Measurements from ENCODE around the gene WAPL. TPM values are rescaled to one million over a fixed set of nuclear protein-coding genes. Genes with fewer than 3 reads are reported as not detected.

The WAPL gene
- polyA plus RNA-seq, 1 of the 3 experiments (the other 2 are of a cell fraction): 8.7 TPM

GRCh38 chr10:86391986-86392722 lies 129.4 kb downstream of the WAPL start:
- Histone ChIP-seq H3K36me3 (replicated peaks in 1 of 2; ENCODE audit: control insufficient read depth in 1 of 2, insufficient read depth in 2 of 2, low read length in 1 of 2) (no peaks in the 10 kb centered on the region), H3K4me3 (ENCODE audit: low read depth in 2 of 2, low read length in 1 of 2) (no peak overlapping the region), H3F3A (replicated peaks; ENCODE audit: insufficient read depth) (no peaks in the 10 kb centered on the region), H2AFZ (ENCODE audit: low read depth) (no peak overlapping the region), H3K27me3 (ENCODE audit: insufficient read depth) (no peaks in the 10 kb centered on the region; the same call in 1 of the 2 replicates), H3K27ac (ENCODE audit: low read depth in 2 of 2, low read length in 1 of 2) (no peak overlapping the region), H4K20me1 (ENCODE audit: insufficient read depth) (no peaks in the 10 kb centered on the region), H3K4me2 (no peak overlapping the region), H3K9me2 (no peaks in the 10 kb centered on the region), H3K4me1 (ENCODE audit: control insufficient read depth in 1 of 2, insufficient read depth in 2 of 2, low read depth in 1 of 2, low read length in 1 of 2) (no peaks in the 10 kb centered on the region), H3K9me3 (no peaks in the 10 kb centered on the region), H3K9ac (no peak overlapping the region), H3K79me2 (ENCODE audit: insufficient read depth) (no peaks in the 10 kb centered on the region)
- WGBS (ENCODE audit: low lambda C conversion rate): 60% methylated on average over 11 of the region's 12 CpGs
- CTCF ChIA-PET: interaction anchor here (0.5 to 3.2 kb wide), 6 partner anchors 8 to 465 kb away, joined by 3 to 12 read pairs (median 5); no protein-coding TSS in a partner anchor
- no peak for TF ChIP-seq FOSL2 (IDR thresholded peaks at IDR 0.05; ENCODE audit: borderline replicate concordance, low read depth)
- TF ChIP-seq TAF1 (IDR thresholded peaks at IDR 0.05; ENCODE audit: borderline replicate concordance, low read depth, low read length): no peak
- TF ChIP-seq MEF2A (IDR thresholded peaks at IDR 0.05; ENCODE audit: borderline replicate concordance, low read depth): no peak
- no peak for TF ChIP-seq NFIC (IDR thresholded peaks at IDR 0.05; ENCODE audit: borderline replicate concordance)
- POLR2A ChIA-PET: no interaction called here
- no peak for DNase-seq

- H3K36me3 ChIP-seq (replicated peaks in 1 of 2; ENCODE audit: control insufficient read depth in 1 of 2, insufficient read depth in 2 of 2, low read length in 1 of 2): no peaks in the 10 kb centered on the region
- H2AFZ ChIP-seq (ENCODE audit: low read depth): no peak overlapping the region
- DNase-seq: no peak
- no peaks in the 10 kb centered on the region for H3K9me2 ChIP-seq
- no peak overlapping the region for H3K4me3 ChIP-seq (ENCODE audit: low read depth in 2 of 2, low read length in 1 of 2)
- no peaks in the 10 kb centered on the region for H3K27me3 ChIP-seq (ENCODE audit: insufficient read depth)
- ChIA-PET POLR2A (no interaction called here), CTCF (interaction anchor here (0.5 to 3.2 kb wide), 5 partner anchors 9 to 394 kb away, joined by 3 to 12 read pairs (median 7); no protein-coding TSS in a partner anchor)
- no peak overlapping the region for H3K27ac ChIP-seq (ENCODE audit: low read depth in 2 of 2, low read length in 1 of 2)
- no peak for TF ChIP-seq ELF1 (IDR thresholded peaks at IDR 0.05)
- no peak for TF ChIP-seq RXRA (IDR thresholded peaks at IDR 0.05; ENCODE audit: borderline replicate concordance, low read depth)
- no peak for TF ChIP-seq SIN3A (IDR thresholded peaks at IDR 0.05; ENCODE audit: borderline replicate concordance, low read depth, low read length)
- no peak for TF ChIP-seq RFX5 (IDR thresholded peaks at IDR 0.05; ENCODE audit: low read length)
- no peak for TF ChIP-seq TEAD4 (IDR thresholded peaks at IDR 0.05; ENCODE audit: borderline replicate concordance, insufficient read depth)
- no peak for TF ChIP-seq YY1 (IDR thresholded peaks at IDR 0.05; ENCODE audit: low read depth)
- TF ChIP-seq FOSL2 (IDR thresholded peaks at IDR 0.05; ENCODE audit: borderline replicate concordance, low read depth): no peak
- no peak for TF ChIP-seq RCOR1 (IDR thresholded peaks at IDR 0.05; ENCODE audit: low read length)
- TF ChIP-seq JUND (IDR thresholded peaks at IDR 0.05): no peak
- no peak for TF ChIP-seq POLR2AphosphoS5 (IDR thresholded peaks at IDR 0.05; ENCODE audit: low read depth, low read length)
- no peak for TF ChIP-seq FOXM1 (IDR thresholded peaks at IDR 0.05; ENCODE audit: low read depth)
- no peak for TF ChIP-seq PBX3 (IDR thresholded peaks at IDR 0.05)
- TF ChIP-seq REST (IDR thresholded peaks at IDR 0.05; ENCODE audit: low read depth, low read length): no peak
- TF ChIP-seq RAD21 (IDR thresholded peaks at IDR 0.05; ENCODE audit: low read length): no peak
- TF ChIP-seq TCF12 (IDR thresholded peaks at IDR 0.05): no peak
- TF ChIP-seq ZBTB33 (IDR thresholded peaks at IDR 0.05; ENCODE audit: borderline replicate concordance, low read depth): no peak
- TF ChIP-seq SMC3 (IDR thresholded peaks at IDR 0.05; ENCODE audit: low read depth, low read length): no peak
- H4K20me1 ChIP-seq (ENCODE audit: insufficient read depth): no peaks in the 10 kb centered on the region
- no peaks in the 10 kb centered on the region for H3K79me2 ChIP-seq (ENCODE audit: insufficient read depth)
- H3F3A ChIP-seq (replicated peaks; ENCODE audit: insufficient read depth): no peaks in the 10 kb centered on the region
- WGBS (ENCODE audit: low lambda C conversion rate): 78% methylated on average over 8 of the region's 8 CpGs
- H3K4me1 ChIP-seq (ENCODE audit: control insufficient read depth in 1 of 2, insufficient read depth in 2 of 2, low read depth in 1 of 2, low read length in 1 of 2): no peaks in the 10 kb centered on the region
- H3K4me2 ChIP-seq: no peak overlapping the region
- H3K9ac ChIP-seq: no peak overlapping the region
- no peaks in the 10 kb centered on the region for H3K9me3 ChIP-seq
Measured at GRCh38 chr10:86391236-86391840, 130.3 kb downstream of the WAPL start.
